ELR (cell line): ENCODE measurements around the gene ATF6.

Experiments
- DNase-seq: peaks from one replicate; pipeline ENCODE4 v3.0.0-alpha.2; 2015; ENCODE audit warnings: low read depth

Gene ATF6

GRCh38 chr1:161936786-161937185, 170.7 kb downstream of the ATF6 start:
- DNase-seq: no peak

- DNase-seq: peak; percentile 31
Observed at GRCh38 chr1:161940866-161941591, 174.9 kb downstream of the ATF6 start.

- DNase-seq: no peak
Observed at GRCh38 chr1:161941726-161942436, 175.8 kb downstream of the ATF6 start.

- DNase-seq: no peak
Observed at GRCh38 chr1:161943737-161944136, 177.6 kb downstream of the ATF6 start.

GRCh38 chr1:161944381-161944780, 178.3 kb downstream of the ATF6 start:
- DNase-seq: no peak

GRCh38 chr1:161945306-161946060, 179.4 kb downstream of the ATF6 start:
- no peak for DNase-seq

- DNase-seq: no peak
Observed at GRCh38 chr1:161946071-161946987, 180.2 kb downstream of the ATF6 start.

- DNase-seq: no peak
Observed at GRCh38 chr1:161948435-161948834, 182.3 kb downstream of the ATF6 start.

GRCh38 chr1:161949548-161949947, 183.4 kb downstream of the ATF6 start:
- no peak for DNase-seq

- no peak for DNase-seq
Observed at GRCh38 chr1:161950377-161950776, 184.3 kb downstream of the ATF6 start.

GRCh38 chr1:161951646-161952045, 185.5 kb downstream of the ATF6 start:
- no peak for DNase-seq

- DNase-seq: no peak
Observed at GRCh38 chr1:161952607-161953172, 186.6 kb downstream of the ATF6 start.

GRCh38 chr1:161953256-161953920, 187.3 kb downstream of the ATF6 start:
- DNase-seq: no peak

GRCh38 chr1:161954050-161954449, 187.9 kb downstream of the ATF6 start:
- no peak for DNase-seq

GRCh38 chr1:161954466-161954865, 188.3 kb downstream of the ATF6 start:
- DNase-seq: no peak

GRCh38 chr1:161955606-161956005, 189.5 kb downstream of the ATF6 start:
- no peak for DNase-seq

GRCh38 chr1:161956097-161956496, 190.0 kb downstream of the ATF6 start:
- peak; percentile 56 for DNase-seq

- no peak for DNase-seq
Observed at GRCh38 chr1:161956930-161957329, 190.8 kb downstream of the ATF6 start.

- peak; percentile 75 for DNase-seq
Observed at GRCh38 chr1:161958425-161958824, 192.3 kb downstream of the ATF6 start.

- peak; percentile 94 for DNase-seq
Observed at GRCh38 chr1:161962091-161962887, 196.2 kb downstream of the ATF6 start.
